Lung (tissue), 12 donors: ENCODE measurements around the gene LRGUK. TPM values are rescaled to one million over a fixed set of nuclear protein-coding genes. Genes with fewer than 3 reads are reported as not detected.

ENCODE experiments used
- ATAC-seq: fragments of 200-7000 bp; cut with Tn5 transposase; one replicate; pipeline ENCODE4 v1.9.1; 2020; ENCODE audit warnings: moderate number of reproducible peaks; ENCODE audit not compliant: insufficient read depth, low FRiP score
- DNase-seq, 3 donors: peaks; one replicate each; pipeline ENCODE4 v3.0.0-alpha.2; 2013 to 2017
- H3K27ac ChIP-seq, 2 donors: one replicate each; pipeline ENCODE4 v1.5.1; 2013; ENCODE audit warnings: mild to moderate bottlenecking in 2 of 2, moderate library complexity in 2 of 2, control low read depth in 1 of 2, inconsistent platforms in 1 of 2, low read depth in 1 of 2, low read length in 1 of 2
- H3K27me3 ChIP-seq, 3 donors: one replicate each; pipeline ENCODE4 v1.5.1; 2013; ENCODE audit warnings: low read length in 2 of 3; ENCODE audit not compliant: control insufficient read depth in 3 of 3, insufficient read depth in 3 of 3
- H3K36me3 ChIP-seq, 4 donors: one replicate each; pipeline ENCODE4 v1.5.1; 2013; ENCODE audit warnings: low read length in 4 of 4, mild to moderate bottlenecking in 1 of 4, moderate library complexity in 1 of 4; ENCODE audit not compliant: control insufficient read depth in 4 of 4, insufficient read depth in 4 of 4
- H3K4me1 ChIP-seq, 5 donors: one replicate each; pipeline ENCODE4 v1.5.1; 2013; ENCODE audit warnings: low read length in 5 of 5, mild to moderate bottlenecking in 2 of 5, moderate library complexity in 1 of 5; ENCODE audit not compliant: control insufficient read depth in 5 of 5, insufficient read depth in 5 of 5
- H3K4me3 ChIP-seq: one replicate; pipeline ENCODE4 v1.5.1; 2013; ENCODE audit warnings: mild to moderate bottlenecking, control low read depth, moderate library complexity
- H3K9ac ChIP-seq, 2 donors: one replicate each; pipeline ENCODE4 v1.5.1; 2013; ENCODE audit warnings: low read length in 2 of 2, control low read depth in 1 of 2; ENCODE audit not compliant: insufficient read depth in 1 of 2
- H3K9me3 ChIP-seq, 4 donors: one replicate each; pipeline ENCODE4 v1.5.1; 2013; ENCODE audit warnings: low read length in 3 of 4, mild to moderate bottlenecking in 1 of 4, moderate library complexity in 1 of 4; ENCODE audit not compliant: control insufficient read depth in 4 of 4, insufficient read depth in 3 of 4
- WGBS, 2 donors: extraction: QIAGEN DNeasy Blood & Tissue Kit; methylation state at CpG; one replicate each; pipeline ENCODE4 v1.1.7; 2013; 5-methylcytosine and 5-hydroxymethylcytosine counted together
- polyA plus RNA-seq, 2 donors: library from polyadenylated mRNA; stranded (reverse); fragments of 200-250 nt; gene quantifications; one replicate each; pipeline ENCODE4 v1.2.1, GENCODE V29; 2013
- total RNA-seq, 2 donors: library from RNA; depleted of rRNA in 1 of 2; stranded (reverse); fragments of >200 nt in 1 of 2; gene quantifications; one replicate each; pipeline ENCODE4 v1.2.1, GENCODE V29; 2014 to 2021
- TF ChIP-seq, protein P1 (sequence below): IDR thresholded peaks from 2 replicates; pipeline ENCODE4 v1.5.1; 2012; ENCODE audit warnings: mild to moderate bottlenecking; ENCODE audit errors: control extremely low read depth, extremely low read depth
- donor health status: control.
- donor health status: control.
- donor health status: Bipolar disorder and iron deficiency.
- donor health status: healthy.
- donor health status: DM: yes; HTN: yes; CAD: no.

The LRGUK gene
- total and polyA plus RNA-seq, 4 donors = 0.55 to 10.4 (median 2.5) TPM

DNA sequence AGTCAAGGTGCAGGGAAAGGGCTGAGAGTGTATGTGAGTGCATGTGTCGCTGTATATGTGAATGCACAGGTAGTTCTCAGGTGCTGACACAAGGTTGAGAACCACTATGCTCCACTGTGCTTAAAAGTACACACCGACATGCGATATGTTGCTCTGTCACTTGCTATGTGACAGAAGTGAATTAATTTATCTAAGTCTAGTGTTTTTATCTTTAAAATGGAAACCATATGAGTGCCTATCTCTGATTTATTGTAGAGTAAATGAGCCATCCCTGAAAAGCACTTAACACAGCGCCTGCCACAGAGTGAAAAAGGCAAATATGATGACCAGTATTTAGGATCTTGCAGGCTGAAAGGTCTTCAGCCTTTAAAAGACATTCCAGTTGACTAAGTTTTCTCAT, 184.7 kb downstream of the LRGUK start:
- H3K4me1 ChIP-seq = peaks cover 0 to 8% (median 0%) of the 10 kb centered on the region in 5 donors
- ATAC-seq = no peak
- 96 to 98% methylated on average over 4 of the region's 4 CpGs for WGBS, 2 donors

DNA sequence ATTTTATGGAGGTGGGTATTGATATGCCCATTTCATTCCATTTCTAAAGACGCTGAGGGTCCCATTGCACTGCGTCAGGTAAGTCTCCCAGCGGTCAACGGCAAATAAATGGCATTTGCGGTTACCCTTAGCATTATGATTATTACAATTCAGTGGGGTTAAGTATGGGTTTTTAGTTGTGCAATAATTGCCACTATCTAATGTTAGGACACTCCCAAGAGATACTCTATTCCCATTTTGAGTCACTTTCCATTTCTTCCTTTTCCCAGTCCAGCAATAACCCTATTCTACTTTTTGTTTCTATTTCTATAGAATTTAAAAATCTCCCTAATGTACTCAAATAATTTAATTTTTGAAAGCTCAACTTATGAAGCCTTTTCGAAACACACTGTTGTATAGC, 185.6 kb downstream of the LRGUK start:
- H3K36me3 ChIP-seq = peaks cover 0 to 8% (median under 1%) of the 10 kb centered on the region in 4 donors
- no peaks in the 10 kb centered on the region for H3K27me3 ChIP-seq
- no peaks in the 10 kb centered on the region for H3K9me3 ChIP-seq
- no peak for ATAC-seq
- peaks cover 0 to 8% (median 0%) of the 10 kb centered on the region in 5 donors for H3K4me1 ChIP-seq
- 88% methylated on average over 6 of the region's 6 CpGs for WGBS, 2 donors
- H3K27ac ChIP-seq = no peak overlapping the region
- TF ChIP-seq, protein P1, sequence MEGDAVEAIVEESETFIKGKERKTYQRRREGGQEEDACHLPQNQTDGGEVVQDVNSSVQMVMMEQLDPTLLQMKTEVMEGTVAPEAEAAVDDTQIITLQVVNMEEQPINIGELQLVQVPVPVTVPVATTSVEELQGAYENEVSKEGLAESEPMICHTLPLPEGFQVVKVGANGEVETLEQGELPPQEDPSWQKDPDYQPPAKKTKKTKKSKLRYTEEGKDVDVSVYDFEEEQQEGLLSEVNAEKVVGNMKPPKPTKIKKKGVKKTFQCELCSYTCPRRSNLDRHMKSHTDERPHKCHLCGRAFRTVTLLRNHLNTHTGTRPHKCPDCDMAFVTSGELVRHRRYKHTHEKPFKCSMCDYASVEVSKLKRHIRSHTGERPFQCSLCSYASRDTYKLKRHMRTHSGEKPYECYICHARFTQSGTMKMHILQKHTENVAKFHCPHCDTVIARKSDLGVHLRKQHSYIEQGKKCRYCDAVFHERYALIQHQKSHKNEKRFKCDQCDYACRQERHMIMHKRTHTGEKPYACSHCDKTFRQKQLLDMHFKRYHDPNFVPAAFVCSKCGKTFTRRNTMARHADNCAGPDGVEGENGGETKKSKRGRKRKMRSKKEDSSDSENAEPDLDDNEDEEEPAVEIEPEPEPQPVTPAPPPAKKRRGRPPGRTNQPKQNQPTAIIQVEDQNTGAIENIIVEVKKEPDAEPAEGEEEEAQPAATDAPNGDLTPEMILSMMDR = no peak
- no peak for DNase-seq
- no peak overlapping the region for H3K4me3 ChIP-seq
- H3K9ac ChIP-seq = no peak overlapping the region

More for the DNA sequence above, 184.7 kb downstream of the LRGUK start:
- no peak overlapping the region for H3K27ac ChIP-seq
- DNase-seq = no peak
- H3K36me3 ChIP-seq = peaks cover 0 to 8% (median under 1%) of the 10 kb centered on the region in 4 donors
- H3K27me3 ChIP-seq = no peaks in the 10 kb centered on the region
- TF ChIP-seq, protein P1 = no peak
- no peak overlapping the region for H3K9ac ChIP-seq
- no peaks in the 10 kb centered on the region for H3K9me3 ChIP-seq
- no peak overlapping the region for H3K4me3 ChIP-seq

DNA sequence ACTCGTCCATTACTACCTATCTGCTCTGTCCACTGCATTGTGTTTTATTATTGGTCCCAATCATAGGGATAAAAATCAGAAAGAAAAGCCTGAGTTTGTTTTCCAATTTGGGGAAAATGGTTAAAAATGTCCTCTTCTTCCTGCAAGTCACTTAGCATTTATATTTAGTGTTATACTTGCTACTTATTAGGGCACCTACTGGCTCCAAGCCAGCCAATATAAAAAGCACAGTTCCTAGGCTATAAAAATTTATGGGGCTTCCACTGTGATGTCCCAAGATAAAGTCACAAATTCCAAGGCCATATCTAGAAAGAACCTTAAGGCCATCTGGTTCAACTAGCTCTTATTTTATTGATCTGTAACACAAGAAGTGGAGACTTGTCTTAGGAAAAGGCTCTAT, 186.4 kb downstream of the LRGUK start:
- Histone ChIP-seq H3K27me3 (no peaks in the 10 kb centered on the region), H3K4me1 (peaks cover 0 to 8% (median 0%) of the 10 kb centered on the region in 5 donors), H3K9me3 (no peaks in the 10 kb centered on the region), H3K4me3 (no peak overlapping the region), H3K27ac (no peak overlapping the region), H3K36me3 (peaks cover 0 to 4% (median 0%) of the 10 kb centered on the region in 4 donors), H3K9ac (no peak overlapping the region)
- TF ChIP-seq, protein P1 = no peak
- WGBS, 2 donors = 92 to 96% methylated on average over 1 of the region's 1 CpG
- DNase-seq (no peak), ATAC-seq (no peak)

Other genes starting within 250 kb of the LRGUK start
- gene SLC35B4, start 189.6 kb downstream of the LRGUK start, total RNA-seq = 10 to 100 TPM; 16.4 to 25.7 TPM
- 1 to 10 TPM; 3.6 to 4.6 TPM for gene SLC35B4, start 189.6 kb downstream of the LRGUK start, polyA plus RNA-seq